ENCODE data around the gene APOL1. TPM values are rescaled to one million over a fixed set of nuclear protein-coding genes. Genes with fewer than 3 reads are reported as not detected.

APOL1 gene
- total and polyA plus RNA-seq, 2 of the 13 experiments (the other 11 are each of a cell fraction or from before 2014, with no cell fraction given), result 20.3 to 75.0 TPM

DNA sequence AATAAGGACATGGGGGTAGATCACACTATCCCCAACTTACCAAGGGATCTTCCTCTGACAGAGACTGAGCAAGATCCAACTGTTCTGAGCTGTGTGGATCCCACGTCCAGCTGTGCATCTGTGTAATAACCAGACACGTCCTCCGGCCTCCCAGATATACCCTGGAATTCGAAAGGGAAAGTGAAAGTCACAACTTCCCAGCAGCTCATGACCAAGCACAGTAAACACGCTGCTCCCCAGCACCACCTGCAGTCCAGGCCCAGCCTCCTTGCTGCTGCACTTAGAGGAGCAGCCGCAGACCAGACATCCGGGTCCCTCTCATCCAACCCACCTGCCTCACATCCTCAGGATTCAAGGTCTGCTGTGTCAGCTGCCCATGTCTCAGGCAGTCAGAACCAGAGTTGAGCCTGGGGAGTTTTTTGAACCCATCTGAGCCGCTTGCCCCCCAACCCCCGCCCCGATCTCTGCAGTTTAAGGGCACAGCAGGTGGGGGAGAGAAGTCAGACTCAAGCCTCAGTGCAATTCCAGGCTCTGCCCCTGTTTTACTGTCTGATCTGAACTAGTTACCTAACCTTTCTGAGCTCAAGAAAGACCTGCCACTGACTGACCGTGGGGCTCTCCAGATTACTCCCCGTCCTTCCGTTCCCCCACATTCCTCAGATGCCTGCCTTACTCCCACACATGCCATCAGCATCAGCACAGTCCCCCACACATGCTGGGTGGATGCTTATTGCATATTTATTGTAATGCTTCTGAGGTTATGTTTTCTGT is 13.3 kb upstream of the APOL1 start, which contains the start of gene APOL2 (continued):
- TF ChIP-seq, protein P1, sequence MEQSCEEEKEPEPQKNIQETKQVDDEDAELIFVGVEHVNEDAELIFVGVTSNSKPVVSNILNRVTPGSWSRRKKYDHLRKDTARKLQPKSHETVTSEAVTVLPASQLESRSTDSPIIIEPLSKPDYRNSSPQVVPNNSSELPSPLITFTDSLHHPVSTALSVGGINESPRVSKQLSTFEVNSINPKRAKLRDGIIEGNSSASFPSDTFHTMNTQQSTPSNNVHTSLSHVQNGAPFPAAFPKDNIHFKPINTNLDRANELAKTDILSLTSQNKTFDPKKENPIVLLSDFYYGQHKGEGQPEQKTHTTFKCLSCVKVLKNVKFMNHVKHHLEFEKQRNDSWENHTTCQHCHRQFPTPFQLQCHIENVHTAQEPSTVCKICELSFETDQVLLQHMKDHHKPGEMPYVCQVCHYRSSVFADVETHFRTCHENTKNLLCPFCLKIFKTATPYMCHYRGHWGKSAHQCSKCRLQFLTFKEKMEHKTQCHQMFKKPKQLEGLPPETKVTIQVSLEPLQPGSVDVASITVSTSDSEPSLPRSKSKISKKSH (CRISPR knock-in tag; IDR thresholded peaks at IDR 0.05; ENCODE audit: borderline replicate concordance), result no peak
- TF ChIP-seq, protein P2, sequence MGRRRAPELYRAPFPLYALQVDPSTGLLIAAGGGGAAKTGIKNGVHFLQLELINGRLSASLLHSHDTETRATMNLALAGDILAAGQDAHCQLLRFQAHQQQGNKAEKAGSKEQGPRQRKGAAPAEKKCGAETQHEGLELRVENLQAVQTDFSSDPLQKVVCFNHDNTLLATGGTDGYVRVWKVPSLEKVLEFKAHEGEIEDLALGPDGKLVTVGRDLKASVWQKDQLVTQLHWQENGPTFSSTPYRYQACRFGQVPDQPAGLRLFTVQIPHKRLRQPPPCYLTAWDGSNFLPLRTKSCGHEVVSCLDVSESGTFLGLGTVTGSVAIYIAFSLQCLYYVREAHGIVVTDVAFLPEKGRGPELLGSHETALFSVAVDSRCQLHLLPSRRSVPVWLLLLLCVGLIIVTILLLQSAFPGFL (CRISPR knock-in tag; IDR thresholded peaks at IDR 0.05), result no peak
- TF ChIP-seq ZNF550 (CRISPR knock-in tag; IDR thresholded peaks at IDR 0.05; ENCODE audit: borderline replicate concordance) (no peak), TARDBP (CRISPR knock-in tag; IDR thresholded peaks at IDR 0.05) (peak; percentile 89), TCF7L2 (IDR thresholded peaks at IDR 0.05; ENCODE audit: low read depth, low read length) (no peak), ZMYM3 (CRISPR knock-in tag; IDR thresholded peaks at IDR 0.05) (no peak), HNRNPK (IDR thresholded peaks at IDR 0.05; ENCODE audit: low read depth, low read length, poor library complexity, severe bottlenecking) (no peak), EHMT2 (IDR thresholded peaks at IDR 0.05; ENCODE audit: borderline replicate concordance, low read depth, low read length) (no peak), SOX13 (IDR thresholded peaks at IDR 0.05) (no peak), SOX13 (CRISPR knock-in tag; conservative IDR thresholded peaks at IDR 0.05 in 1 of 2, IDR thresholded peaks at IDR 0.05 in 1 of 2) (peak in 1 of 2 experiments; percentile 41; a peak in 1 of 4 replicates), ZNF569 (CRISPR knock-in tag; IDR thresholded peaks at IDR 0.05; ENCODE audit: borderline replicate concordance) (no peak), ZBTB1 (CRISPR knock-in tag; IDR thresholded peaks at IDR 0.05; ENCODE audit: borderline replicate concordance) (no peak), ZKSCAN1 (IDR thresholded peaks at IDR 0.05; ENCODE audit: low read length) (no peak), PITX1 (CRISPR knock-in tag; IDR thresholded peaks at IDR 0.05) (peak; percentile 46; the same call in 1 of the 2 replicates), CAMTA2 (CRISPR knock-in tag; IDR thresholded peaks at IDR 0.05; ENCODE audit: borderline replicate concordance) (no peak), GZF1 (CRISPR knock-in tag; IDR thresholded peaks at IDR 0.05) (no peak), RFX5 (IDR thresholded peaks at IDR 0.05; ENCODE audit: low read depth, low read length) (no peak), SKI (IDR thresholded peaks at IDR 0.05; ENCODE audit: partially characterized antibody) (no peak), SCMH1 (CRISPR knock-in tag; IDR thresholded peaks at IDR 0.05; ENCODE audit: borderline replicate concordance) (no peak)
- TF ChIP-seq, protein P3, sequence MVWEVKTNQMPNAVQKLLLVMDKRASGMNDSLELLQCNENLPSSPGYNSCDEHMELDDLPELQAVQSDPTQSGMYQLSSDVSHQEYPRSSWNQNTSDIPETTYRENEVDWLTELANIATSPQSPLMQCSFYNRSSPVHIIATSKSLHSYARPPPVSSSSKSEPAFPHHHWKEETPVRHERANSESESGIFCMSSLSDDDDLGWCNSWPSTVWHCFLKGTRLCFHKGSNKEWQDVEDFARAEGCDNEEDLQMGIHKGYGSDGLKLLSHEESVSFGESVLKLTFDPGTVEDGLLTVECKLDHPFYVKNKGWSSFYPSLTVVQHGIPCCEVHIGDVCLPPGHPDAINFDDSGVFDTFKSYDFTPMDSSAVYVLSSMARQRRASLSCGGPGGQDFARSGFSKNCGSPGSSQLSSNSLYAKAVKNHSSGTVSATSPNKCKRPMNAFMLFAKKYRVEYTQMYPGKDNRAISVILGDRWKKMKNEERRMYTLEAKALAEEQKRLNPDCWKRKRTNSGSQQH (CRISPR knock-in tag; IDR thresholded peaks at IDR 0.05; ENCODE audit: low read depth), result peak; percentile 81; the same call in 1 of the 2 replicates
- TF ChIP-seq, protein P4, sequence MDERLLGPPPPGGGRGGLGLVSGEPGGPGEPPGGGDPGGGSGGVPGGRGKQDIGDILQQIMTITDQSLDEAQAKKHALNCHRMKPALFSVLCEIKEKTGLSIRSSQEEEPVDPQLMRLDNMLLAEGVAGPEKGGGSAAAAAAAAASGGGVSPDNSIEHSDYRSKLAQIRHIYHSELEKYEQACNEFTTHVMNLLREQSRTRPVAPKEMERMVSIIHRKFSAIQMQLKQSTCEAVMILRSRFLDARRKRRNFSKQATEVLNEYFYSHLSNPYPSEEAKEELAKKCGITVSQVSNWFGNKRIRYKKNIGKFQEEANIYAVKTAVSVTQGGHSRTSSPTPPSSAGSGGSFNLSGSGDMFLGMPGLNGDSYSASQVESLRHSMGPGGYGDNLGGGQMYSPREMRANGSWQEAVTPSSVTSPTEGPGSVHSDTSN (CRISPR knock-in tag; IDR thresholded peaks at IDR 0.05), result no peak
- TF ChIP-seq, protein P5, sequence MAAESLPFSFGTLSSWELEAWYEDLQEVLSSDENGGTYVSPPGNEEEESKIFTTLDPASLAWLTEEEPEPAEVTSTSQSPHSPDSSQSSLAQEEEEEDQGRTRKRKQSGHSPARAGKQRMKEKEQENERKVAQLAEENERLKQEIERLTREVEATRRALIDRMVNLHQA (CRISPR knock-in tag; IDR thresholded peaks at IDR 0.05), result no peak
